K562 (cell line): ENCODE results near the gene PUSL1. TPM values are rescaled to one million over a fixed set of nuclear protein-coding genes. Genes with fewer than 3 reads are reported as not detected.

ENCODE experiments used
- FUS ChIP-seq: fragments of 200-400 bp; formaldehyde crosslinking; optimal IDR thresholded peaks from 2 replicates; pipeline ENCODE3; 2017; ENCODE audit warnings: low read depth, low read length
- HCFC1 ChIP-seq: IDR thresholded peaks from 2 replicates; pipeline ENCODE4 v1.6.1; 2012; ENCODE audit warnings: low read depth, low read length, improper control_type of control experiment
- KLF1 ChIP-seq: fragments of 450-650 bp; IDR thresholded peaks from 2 replicates; pipeline ENCODE4 v1.6.1; 2016; ENCODE audit warnings: missing genetic modification characterization, missing compliant biosample characterization
- MYC ChIP-seq, 2 experiments: fragments of 250-450 bp in 1 of 2; sonication (Bioruptor Pico) in 1 of 2; IDR thresholded peaks; 2 replicates each; pipeline versions ENCODE4 v1.5.1 to v1.6.1; 2012 to 2021; ENCODE audit warnings: low read depth in 2 of 2, borderline replicate concordance in 1 of 2, improper control_type of control experiment in 1 of 2, low read length in 1 of 2, mild to moderate bottlenecking in 1 of 2, moderate library complexity in 1 of 2
- RAD51 ChIP-seq: fragments of 450-650 bp; IDR thresholded peaks from 2 replicates; pipeline ENCODE4 v1.7.1; 2016; ENCODE audit warnings: low read depth, mild to moderate bottlenecking, borderline replicate concordance
- RBFOX2 ChIP-seq: fragments of 200-400 bp; formaldehyde crosslinking; IDR thresholded peaks from 2 replicates; pipeline ENCODE4 v1.6.1; 2017; ENCODE audit warnings: low read depth, mild to moderate bottlenecking, low read length, moderate library complexity
- REST ChIP-seq, 2 experiments: fragments of 450-650 bp; formaldehyde crosslinking in 1 of 2; IDR thresholded peaks; 2 replicates each; pipeline versions ENCODE4 v1.4.0 to v1.6.1; 2014 to 2020; ENCODE audit warnings: mild to moderate bottlenecking in 2 of 2, borderline replicate concordance in 1 of 2, low read depth in 1 of 2
- TAF1 ChIP-seq: IDR thresholded peaks from 2 replicates; pipeline ENCODE4 v1.6.1; 2011; ENCODE audit warnings: mild to moderate bottlenecking, low read length, moderate library complexity; ENCODE audit not compliant: insufficient read depth, control insufficient read depth, severe bottlenecking; ENCODE audit errors: extremely low read depth
- THAP12 ChIP-seq: fragments of 250-450 bp; sonication (Bioruptor Pico); IDR thresholded peaks from 2 replicates; pipeline ENCODE4 v1.9.0; 2021; ENCODE audit warnings: mild to moderate bottlenecking, inconsistent platforms
- ZNF274 ChIP-seq: IDR thresholded peaks from 2 replicates; pipeline ENCODE4 v1.6.1; 2011; ENCODE audit warnings: low read depth, mild to moderate bottlenecking, low read length, moderate library complexity, borderline replicate concordance
- ZNF395 ChIP-seq: fragments of 200-800 bp; sonication (Bioruptor generic); IDR thresholded peaks from 2 replicates; pipeline ENCODE4 v1.6.1; 2017; ENCODE audit warnings: missing genetic modification characterization, missing compliant biosample characterization
- polyA plus RNA-seq, 8 experiments: library from polyadenylated mRNA; depleted of rRNA in 4 of 8; stranded (reverse) in 5 of 8; unstranded in 3 of 8; fragments of >200 nt; fragmentation: Nextera tagmentation in 2 of 8; fragmentation: Illumina TruSeq in 1 of 8; extraction: Ambion mirVana in 2 of 8; extraction: Trizol in 1 of 8; gene quantifications; 2 replicates each; pipeline versions ENCODE4 v1.2.1 to v1.2.3, GENCODE V29; 2011 to 2014; ENCODE audit warnings: inconsistent platforms in 1 of 8, missing spikeins in 1 of 8
- total RNA-seq, 7 experiments: library from RNA; depleted of rRNA in 6 of 7; stranded (reverse); fragments of >200 nt in 6 of 7; fragmentation: Illumina TruSeq in 2 of 7; extraction: Trizol in 2 of 7; gene quantifications; 2 replicates each; pipeline versions ENCODE4 v1.2.1 to v1.2.3, GENCODE V29; 2011 to 2021; ENCODE audit warnings: low replicate concordance in 1 of 7

Gene PUSL1
- total and polyA plus RNA-seq, 9 of the 15 experiments (the other 6 are each of a cell fraction or from before 2014, with no cell fraction given): 0.62 to 86.9 (median 13.6) TPM

GRCh38 chr1:1307923-1308755 is at the start of gene PUSL1, which contains the start of gene ACAP3 (continued):
- TF ChIP-seq RBFOX2 (peak; percentile 82), HCFC1 (peak; percentile 42; the same call in 1 of the 2 replicates), MYC (IDR thresholded peaks at IDR 0.05; ENCODE audit: low read depth, low read length) (peak; percentile 97), MYC (CRISPR knock-in tag; IDR thresholded peaks at IDR 0.05; ENCODE audit: borderline replicate concordance, low read depth) (peak; percentile 91; the same call in 1 of the 2 replicates), TAF1 (peak; percentile 62), THAP12 (CRISPR knock-in tag) (peak; percentile 64; the same call in 1 of the 2 replicates), REST (IDR thresholded peaks at IDR 0.05; ENCODE audit: borderline replicate concordance) (no peak), REST (CRISPR knock-in tag; IDR thresholded peaks at IDR 0.05; ENCODE audit: low read depth) (no peak), FUS (peak; percentile 94), KLF1 (tag) (peak; percentile 85), ZNF274 (peak; percentile 10; the same call in 1 of the 2 replicates), RAD51 (no peak), ZNF395 (peak; percentile 86)
